Small intestine (tissue), 7 donors: ENCODE data around the gene KPNB1. TPM values are rescaled to one million over a fixed set of nuclear protein-coding genes. Genes with fewer than 3 reads are reported as not detected.

ENCODE experiments used
- DNase-seq, 2 donors: peaks; one replicate each; pipeline versions ENCODE4 v3.0.0 to v3.0.0-alpha.2; 2013
- FAIRE-seq: peaks from 2 replicates; lab custom pipeline; 2012; peaks lifted over from hg19 to GRCh38; lab: Jason Lieb, UNC
- H3K27ac ChIP-seq, 3 donors: one replicate each; pipeline ENCODE4 v1.5.1; 2013; ENCODE audit warnings: low read length in 2 of 3, mild to moderate bottlenecking in 2 of 3, control low read depth in 1 of 3, inconsistent platforms in 1 of 3, low read depth in 1 of 3, moderate library complexity in 1 of 3
- H3K27me3 ChIP-seq, 3 donors: one replicate each; pipeline ENCODE4 v1.6.1; 2013; ENCODE audit warnings: low read length in 3 of 3, inconsistent platforms in 1 of 3; ENCODE audit not compliant: control insufficient read depth in 3 of 3, insufficient read depth in 3 of 3
- H3K36me3 ChIP-seq, 3 donors: one replicate each; pipeline ENCODE4 v1.6.1; 2013; ENCODE audit warnings: low read length in 3 of 3, inconsistent platforms in 1 of 3, low read depth in 1 of 3, mild to moderate bottlenecking in 1 of 3, moderate library complexity in 1 of 3; ENCODE audit not compliant: control insufficient read depth in 3 of 3, insufficient read depth in 2 of 3
- H3K4me1 ChIP-seq, 3 donors: one replicate each; pipeline ENCODE4 v1.6.1; 2013; ENCODE audit warnings: low read length in 2 of 3, inconsistent platforms in 1 of 3, low read depth in 1 of 3, mild to moderate bottlenecking in 1 of 3, moderate library complexity in 1 of 3; ENCODE audit not compliant: control insufficient read depth in 3 of 3, insufficient read depth in 2 of 3
- H3K4me3 ChIP-seq, 3 donors: one replicate each; pipeline ENCODE4 v1.5.1; 2013; ENCODE audit warnings: low read length in 3 of 3, control low read depth in 1 of 3, inconsistent platforms in 1 of 3, low read depth in 1 of 3, mild to moderate bottlenecking in 1 of 3, moderate library complexity in 1 of 3
- H3K9me3 ChIP-seq, 2 donors: one replicate each; pipeline ENCODE4 v1.6.1; 2013; ENCODE audit warnings: low read depth in 1 of 2, low read length in 1 of 2; ENCODE audit not compliant: control insufficient read depth in 2 of 2, insufficient read depth in 1 of 2
- WGBS, 3 donors: extraction: QIAGEN DNeasy Blood & Tissue Kit; methylation state at CpG; one replicate each; pipeline ENCODE4 v1.1.7; 2013; 5-methylcytosine and 5-hydroxymethylcytosine counted together
- polyA plus RNA-seq, 4 donors: library from polyadenylated mRNA; stranded (reverse) in 3 of 4; unstranded in 1 of 4; fragments of 200-250 nt in 3 of 4; fragments of 120-200 nt in 1 of 4; gene quantifications; one replicate each; pipeline versions ENCODE4 v1.2.1 to v1.2.3, GENCODE V29; 2013
- donor health status: healthy with polysubstance abuse.
- donor health status: control.
- donor health status: control.
- donor health status: Bipolar disorder and iron deficiency.
- donor health status: healthy.

Gene KPNB1
- polyA plus RNA-seq, 4 donors, result 25.9 to 160 (median 54.7) TPM

- WGBS, 3 donors, result 51 to 61% (median 57%) methylated on average over 13 of the region's 13 CpGs
- peaks cover 0 to 64% (median 8%) of the 10 kb centered on the region in 3 donors for H3K27me3 ChIP-seq
- FAIRE-seq, result no peak
These were observed 75.9 kb downstream of the KPNB1 start for GRCh38 chr17:47725446-47726111.

DNA sequence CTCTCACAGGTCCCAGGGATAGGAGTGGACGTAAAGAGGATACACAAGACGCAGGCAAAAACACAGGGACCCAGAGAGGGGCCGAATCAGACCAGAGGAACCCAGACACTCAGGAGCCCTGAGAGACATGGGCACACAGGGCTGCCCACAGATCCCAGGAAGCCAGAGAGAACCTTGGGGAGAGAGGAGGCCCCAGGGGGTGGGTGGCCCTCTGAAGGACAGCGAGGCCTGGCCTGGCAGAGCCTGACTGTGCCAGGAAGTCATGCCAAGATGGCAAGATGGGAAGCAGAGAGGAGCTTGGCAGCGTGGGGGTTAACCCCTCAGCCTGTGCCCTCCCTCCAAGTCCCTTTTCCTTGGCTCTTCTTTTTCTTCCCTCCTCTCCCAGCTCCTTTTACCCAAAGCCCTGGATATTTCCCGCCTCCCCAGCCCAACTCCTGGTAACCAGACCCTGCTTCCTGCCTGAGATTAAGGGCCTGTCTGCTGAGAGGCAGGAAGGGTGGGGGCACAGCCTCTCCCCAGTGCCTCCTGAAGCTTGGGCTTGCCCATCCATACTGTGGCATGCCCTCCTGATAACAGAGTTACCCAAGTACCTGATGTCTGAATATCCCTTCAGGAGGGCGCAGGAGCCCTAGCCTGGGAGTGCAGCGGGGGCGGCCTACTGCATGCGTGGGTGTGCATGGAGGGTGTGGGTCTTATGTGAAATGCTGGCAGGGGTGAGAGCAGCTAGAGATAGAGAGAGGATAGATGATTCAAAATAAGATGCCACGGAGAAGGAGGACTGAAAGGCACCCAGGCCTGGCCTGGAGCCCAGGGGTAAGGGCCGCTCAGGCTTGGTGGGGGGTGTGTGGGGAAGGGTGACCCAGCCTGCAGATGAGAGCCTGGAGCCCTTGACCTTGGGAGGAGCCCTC lies 77.3 kb downstream of the KPNB1 start:
- no peaks in the 10 kb centered on the region for H3K36me3 ChIP-seq
- no peak overlapping the region for H3K4me3 ChIP-seq
- H3K9me3 ChIP-seq, result no peaks in the 10 kb centered on the region
- H3K27me3 ChIP-seq, result peaks cover 0 to 60% (median 0%) of the 10 kb centered on the region in 3 donors
- WGBS, 3 donors, result 87 to 89% (median 89%) methylated on average over 12 of the region's 12 CpGs
- H3K27ac ChIP-seq, result no peak overlapping the region
- FAIRE-seq (no peak), DNase-seq (no peak)
- no peaks in the 10 kb centered on the region for H3K4me1 ChIP-seq

More at GRCh38 chr17:47725446-47726111, 75.9 kb downstream of the KPNB1 start:
- no peak overlapping the region for H3K4me3 ChIP-seq
- peaks cover 0 to 7% of the 10 kb centered on the region in 2 donors for H3K9me3 ChIP-seq
- no peak for DNase-seq
- no peak overlapping the region for H3K27ac ChIP-seq
- no peaks in the 10 kb centered on the region for H3K4me1 ChIP-seq
- no peaks in the 10 kb centered on the region for H3K36me3 ChIP-seq

DNA sequence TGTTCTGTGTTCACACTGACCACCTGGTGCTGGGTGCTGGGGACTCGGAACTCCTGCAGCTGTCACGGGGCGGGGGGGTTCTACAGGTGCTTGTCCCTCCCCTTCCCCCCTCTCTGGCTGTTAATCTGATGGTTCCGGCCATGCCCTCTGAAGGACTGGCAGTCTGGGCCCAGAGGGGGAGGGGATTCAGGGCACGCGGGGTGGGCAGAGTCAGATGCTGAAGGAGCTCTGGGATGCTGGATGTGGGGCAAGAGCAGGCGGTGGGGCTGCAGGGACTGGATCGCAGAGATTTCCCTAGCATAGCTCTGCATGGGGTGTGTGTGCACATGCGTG lies 78.0 kb downstream of the KPNB1 start:
- H3K27ac ChIP-seq, result no peak overlapping the region
- WGBS, 3 donors, result 81 to 88% (median 84%) methylated on average over 8 to 9 of the region's 9 CpGs
- no peaks in the 10 kb centered on the region for H3K36me3 ChIP-seq
- H3K9me3 ChIP-seq, result no peaks in the 10 kb centered on the region
- FAIRE-seq (no peak), DNase-seq (no peak)
- H3K27me3 ChIP-seq, result peaks cover 0 to 60% (median 3%) of the 10 kb centered on the region in 3 donors
- no peak overlapping the region for H3K4me3 ChIP-seq
- H3K4me1 ChIP-seq, result peaks cover 0 to 1% (median 0%) of the 10 kb centered on the region in 3 donors

GRCh38 chr17:47728214-47728877 lies 78.6 kb downstream of the KPNB1 start:
- Histone ChIP-seq H3K36me3 (no peaks in the 10 kb centered on the region), H3K4me3 (no peak overlapping the region), H3K9me3 (no peaks in the 10 kb centered on the region), H3K4me1 (peaks cover 0 to 4% (median 0%) of the 10 kb centered on the region in 3 donors), H3K27me3 (peaks cover 2 to 60% (median 3%) of the 10 kb centered on the region in 3 donors), H3K27ac (no peak overlapping the region)
- DNase-seq (no peak), FAIRE-seq (no peak)
- WGBS, 3 donors, result 76 to 83% (median 79%) methylated on average over 4 of the region's 4 CpGs

DNA sequence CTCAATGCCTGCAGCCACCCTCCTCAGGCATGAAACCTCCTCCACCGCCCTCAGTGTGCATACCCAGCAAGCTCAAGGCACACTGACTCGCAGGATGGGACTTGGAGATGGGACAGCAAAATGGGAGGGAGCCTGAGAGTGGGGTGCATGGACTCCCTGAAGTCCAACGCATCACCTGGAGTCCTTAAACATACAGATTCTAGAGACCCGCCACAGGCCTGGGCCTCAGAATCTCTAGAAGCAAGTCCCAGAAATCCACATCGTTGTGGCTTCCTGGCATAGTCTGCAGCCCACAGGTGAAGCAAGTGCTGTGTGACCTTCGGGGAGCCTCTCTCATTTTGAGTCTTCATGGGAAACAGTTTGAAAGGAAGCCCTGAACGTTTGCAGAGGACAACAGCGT lies 79.8 kb downstream of the KPNB1 start:
- peaks cover 0 to 4% (median 0%) of the 10 kb centered on the region in 3 donors for H3K4me1 ChIP-seq
- FAIRE-seq (no peak), DNase-seq (no peak)
- H3K36me3 ChIP-seq, result no peaks in the 10 kb centered on the region
- no peak overlapping the region for H3K27ac ChIP-seq
- peaks cover 0 to 2% of the 10 kb centered on the region in 2 donors for H3K9me3 ChIP-seq
- no peak overlapping the region for H3K4me3 ChIP-seq
- WGBS, 3 donors, result 60 to 65% (median 64%) methylated on average over 8 of the region's 8 CpGs
- peaks cover 3 to 59% (median 4%) of the 10 kb centered on the region in 3 donors for H3K27me3 ChIP-seq

GRCh38 chr17:47730681-47731080 lies 81.0 kb downstream of the KPNB1 start:
- Histone ChIP-seq H3K27me3 (peaks cover 4 to 64% (median 5%) of the 10 kb centered on the region in 3 donors), H3K4me3 (no peak overlapping the region), H3K4me1 (peaks cover 0 to 4% (median 0%) of the 10 kb centered on the region in 3 donors), H3K27ac (no peak overlapping the region), H3K9me3 (peaks cover 0 to 2% of the 10 kb centered on the region in 2 donors), H3K36me3 (no peaks in the 10 kb centered on the region)
- FAIRE-seq, result no peak
- no peak for DNase-seq
- WGBS, 3 donors, result 76 to 93% (median 78%) methylated on average over 4 of the region's 4 CpGs

DNA sequence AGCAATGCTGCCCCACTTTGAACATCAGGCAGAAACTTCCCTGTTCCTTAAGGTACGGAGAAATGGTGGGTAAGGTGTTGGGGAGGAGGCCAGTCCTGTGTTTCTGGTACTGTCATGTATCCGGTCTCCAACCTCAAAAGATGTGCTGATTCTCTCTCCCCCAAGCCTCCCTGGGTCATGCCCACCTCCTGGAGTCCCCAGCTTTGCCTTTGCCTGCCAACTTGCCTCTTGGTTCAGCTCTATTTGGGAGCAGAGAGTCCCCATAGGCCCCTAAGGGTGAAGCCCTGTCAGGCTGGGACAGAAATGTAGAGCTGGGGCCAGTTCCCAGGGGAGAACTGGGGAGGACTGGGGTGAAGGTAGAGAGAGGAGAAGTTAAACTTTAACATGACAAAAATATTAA lies 81.7 kb downstream of the KPNB1 start:
- peaks cover 4 to 66% (median 5%) of the 10 kb centered on the region in 3 donors for H3K27me3 ChIP-seq
- no peak overlapping the region for H3K4me3 ChIP-seq
- H3K36me3 ChIP-seq, result no peaks in the 10 kb centered on the region
- H3K27ac ChIP-seq, result no peak overlapping the region
- 74 to 83% (median 80%) methylated on average over 2 of the region's 2 CpGs for WGBS, 3 donors
- FAIRE-seq (no peak), DNase-seq (no peak)
- H3K9me3 ChIP-seq, result peaks cover 0 to 2% of the 10 kb centered on the region in 2 donors
- H3K4me1 ChIP-seq, result peaks cover 0 to 4% (median 0%) of the 10 kb centered on the region in 3 donors
